Upper lobe of left lung (tissue), 4 donors: Measurements from ENCODE around the gene CORO7.

Experiments used
- CTCF ChIP-seq, 6 experiments: fragments of 450-650 bp in 4 of 6; fragments of 200-600 bp in 2 of 6; sonication (generic) in 2 of 6; IDR thresholded peaks; one replicate each; pipeline ENCODE4 v1.5.1; 2016 to 2019; ENCODE audit warnings: antibody characterized with exemption in 6 of 6
- EP300 ChIP-seq, 4 donors: sonication (generic); formaldehyde crosslinking; IDR thresholded peaks; one replicate each; pipeline ENCODE4 v1.5.1; 2017; ENCODE audit warnings: antibody characterized with exemption in 4 of 4, control low read depth in 2 of 4
- POLR2A ChIP-seq, 4 donors: fragments of 450-650 bp; IDR thresholded peaks; one replicate each; pipeline ENCODE4 v1.5.1; 2016 to 2017; ENCODE audit warnings: antibody characterized with exemption in 4 of 4, mild to moderate bottlenecking in 2 of 4
- POLR2AphosphoS5 ChIP-seq, 2 donors: sonication (generic); formaldehyde crosslinking; IDR thresholded peaks; one replicate each; pipeline ENCODE4 v1.5.1; 2017; ENCODE audit warnings: antibody characterized with exemption in 2 of 2

- TF ChIP-seq CTCF (IDR thresholded peaks at IDR 0.05), result no peak
- no peak for TF ChIP-seq EP300 (IDR thresholded peaks at IDR 0.05)
- no peak for TF ChIP-seq POLR2A (IDR thresholded peaks at IDR 0.05)
- TF ChIP-seq POLR2AphosphoS5 (IDR thresholded peaks at IDR 0.05), result no peak
Measured at GRCh38 chr16:4399001-4399730, 17.2 kb downstream of the CORO7 start.
